Cardiac fibroblast (primary cell): ENCODE results near the gene PIP4K2A.

Source experiments
- DNase-seq, 2 donors: peaks; one replicate each; pipeline versions ENCODE4 v3.0.0 to v3.0.0-alpha.2; 2010; ENCODE audit warnings: low read depth in 2 of 2
- H3K4me3 ChIP-seq, 2 donors: replicated peaks in 1 of 2; 1 replicate in 1 of 2; 2 replicates in 1 of 2; pipeline ENCODE4 v1.5.1; 2011; ENCODE audit warnings: low read depth in 2 of 2, low read length in 2 of 2, mild to moderate bottlenecking in 2 of 2, moderate library complexity in 1 of 2
- CTCF ChIP-seq: IDR thresholded peaks from one replicate; pipeline ENCODE4 v1.5.1; 2011; ENCODE audit warnings: low read depth, mild to moderate bottlenecking, low read length, inconsistent platforms

PIP4K2A gene

GRCh38 chr10:22672319-22673090 lies 41.9 kb downstream of the PIP4K2A start:
- DNase-seq, result no peak
- TF ChIP-seq CTCF, result no peak
- H3K4me3 ChIP-seq, result no peak overlapping the region

- no peak for TF ChIP-seq CTCF
- peak; percentile 60 to 83 for DNase-seq
- H3K4me3 ChIP-seq, result no peak overlapping the region
Measured at GRCh38 chr10:22670788-22671187, 43.6 kb downstream of the PIP4K2A start.

- no peak for DNase-seq
Measured at GRCh38 chr10:22669163-22669711, 45.1 kb downstream of the PIP4K2A start.

GRCh38 chr10:22667093-22667480 lies 47.3 kb downstream of the PIP4K2A start:
- no peak for TF ChIP-seq CTCF
- no peak for DNase-seq
- H3K4me3 ChIP-seq, result no peak overlapping the region

More at GRCh38 chr10:22669163-22669711, 45.1 kb downstream of the PIP4K2A start:
- H3K4me3 ChIP-seq, result no peak overlapping the region
- TF ChIP-seq CTCF, result no peak

GRCh38 chr10:22666287-22667092 lies 47.9 kb downstream of the PIP4K2A start:
- DNase-seq, result peak; percentile 47 to 66
- no peak overlapping the region for H3K4me3 ChIP-seq
- TF ChIP-seq CTCF, result no peak

GRCh38 chr10:22665329-22665728 lies 49.0 kb downstream of the PIP4K2A start:
- no peak for DNase-seq
- H3K4me3 ChIP-seq, result no peak overlapping the region
- no peak for TF ChIP-seq CTCF
